ENCODE results near the gene CALD1. TPM values are rescaled to one million over a fixed set of nuclear protein-coding genes. Genes with fewer than 3 reads are reported as not detected.

The CALD1 gene
- total and polyA plus RNA-seq, 7 donors: 16.8 to 59.5 (median 25.0) TPM

GRCh38 chr7:134732728-134733127 lies 46.7 kb upstream of the CALD1 start:
- H3K4me3 ChIP-seq: no peak overlapping the region
- TF ChIP-seq CTCF (IDR thresholded peaks at IDR 0.05): no peak
- intact Hi-C loops (cut with DNase I): no loop called here
- no peaks in the 10 kb centered on the region for H3K27me3 ChIP-seq (ENCODE audit: insufficient read depth in 3 of 3, low read length in 2 of 3)
- no peak overlapping the region for H3K27ac ChIP-seq
- ATAC-seq (no peak), DNase-seq (peak in 1 of 2 donors; percentile 24)
- WGBS, 3 donors: 73 to 83% (median 76%) methylated on average over 6 of the region's 6 CpGs
- no peaks in the 10 kb centered on the region for H3K4me1 ChIP-seq
- H3K9me3 ChIP-seq: no peaks in the 10 kb centered on the region
- H3K36me3 ChIP-seq (ENCODE audit: insufficient read depth in 1 of 2, low read depth in 1 of 2): no peaks in the 10 kb centered on the region

GRCh38 chr7:134736381-134736780 lies 43.1 kb upstream of the CALD1 start:
- intact Hi-C loops (cut with DNase I): no loop called here
- no peak for DNase-seq
- Histone ChIP-seq H3K27ac (no peak overlapping the region), H3K27me3 (ENCODE audit: insufficient read depth in 3 of 3, low read length in 2 of 3) (no peaks in the 10 kb centered on the region), H3K9me3 (no peaks in the 10 kb centered on the region), H3K4me1 (no peaks in the 10 kb centered on the region), H3K36me3 (ENCODE audit: insufficient read depth in 1 of 2, low read depth in 1 of 2) (no peaks in the 10 kb centered on the region), H3K4me3 (no peak overlapping the region)
- ATAC-seq: no peak
- 77 to 84% (median 83%) methylated on average over 2 of the region's 2 CpGs for WGBS, 3 donors
- TF ChIP-seq CTCF (IDR thresholded peaks at IDR 0.05): no peak

GRCh38 chr7:134737566-134738345 lies 41.7 kb upstream of the CALD1 start:
- no peaks in the 10 kb centered on the region for H3K36me3 ChIP-seq (ENCODE audit: insufficient read depth in 1 of 2, low read depth in 1 of 2)
- H3K27ac ChIP-seq: no peak overlapping the region
- H3K27me3 ChIP-seq (ENCODE audit: insufficient read depth in 3 of 3, low read length in 2 of 3): no peaks in the 10 kb centered on the region
- no peaks in the 10 kb centered on the region for H3K9me3 ChIP-seq
- no peak for TF ChIP-seq CTCF (IDR thresholded peaks at IDR 0.05)
- intact Hi-C loops (cut with DNase I): no loop called here
- H3K4me1 ChIP-seq: no peaks in the 10 kb centered on the region
- H3K4me3 ChIP-seq: no peak overlapping the region
- 62 to 74% (median 67%) methylated on average over 7 of the region's 7 CpGs for WGBS, 3 donors
- DNase-seq (no peak), ATAC-seq (peak in 3 of 4 donors; percentile 41 to 67 (median 64))

GRCh38 chr7:134739362-134739761 lies 40.1 kb upstream of the CALD1 start:
- intact Hi-C loops (cut with DNase I): no loop called here
- ATAC-seq (no peak), DNase-seq (no peak)
- WGBS, 3 donors: 70 to 93% (median 87%) methylated on average over 3 of the region's 3 CpGs
- Histone ChIP-seq H3K27ac (no peak overlapping the region), H3K4me1 (no peaks in the 10 kb centered on the region), H3K36me3 (ENCODE audit: insufficient read depth in 1 of 2, low read depth in 1 of 2) (no peaks in the 10 kb centered on the region), H3K4me3 (no peak overlapping the region), H3K9me3 (no peaks in the 10 kb centered on the region), H3K27me3 (ENCODE audit: insufficient read depth in 3 of 3, low read length in 2 of 3) (no peaks in the 10 kb centered on the region)
- no peak for TF ChIP-seq CTCF (IDR thresholded peaks at IDR 0.05)

- DNase-seq (no peak), ATAC-seq (no peak)
- no peak for TF ChIP-seq CTCF (IDR thresholded peaks at IDR 0.05)
- 58 to 72% (median 60%) methylated on average over 4 of the region's 4 CpGs for WGBS, 3 donors
- H3K9me3 ChIP-seq: no peaks in the 10 kb centered on the region
- no peaks in the 10 kb centered on the region for H3K4me1 ChIP-seq
- intact Hi-C loops (cut with DNase I): no loop called here
- no peaks in the 10 kb centered on the region for H3K27me3 ChIP-seq (ENCODE audit: insufficient read depth in 3 of 3, low read length in 2 of 3)
- H3K27ac ChIP-seq: no peak overlapping the region
- H3K4me3 ChIP-seq: no peak overlapping the region
- no peaks in the 10 kb centered on the region for H3K36me3 ChIP-seq (ENCODE audit: insufficient read depth in 1 of 2, low read depth in 1 of 2)
These were observed 39.1 kb upstream of the CALD1 start for GRCh38 chr7:134740376-134740775.

Data from psoas muscle (tissue), 8 donors.